Measurements from ENCODE around the gene SIPA1L2.

The SIPA1L2 gene

DNA sequence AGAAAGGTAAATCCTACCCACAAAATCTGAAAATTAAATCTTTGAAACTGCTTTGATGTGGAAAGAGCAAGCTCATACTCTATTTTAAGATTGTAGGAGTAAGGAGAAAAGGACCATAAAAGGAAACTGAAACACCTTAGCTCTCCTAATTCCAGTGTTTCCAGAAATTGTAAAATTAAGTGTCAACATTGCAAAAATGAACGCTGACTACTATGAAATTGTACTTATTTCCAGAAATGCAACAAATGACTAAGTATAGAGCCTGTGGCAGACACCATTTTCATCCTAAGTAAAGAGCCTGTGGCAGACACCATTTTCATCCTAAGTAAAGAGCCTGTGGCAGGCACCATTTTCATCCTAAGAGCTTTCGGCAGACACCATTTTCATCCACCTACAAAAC is 6.9 kb upstream of the SIPA1L2 start:
- TF ChIP-seq, protein P1, sequence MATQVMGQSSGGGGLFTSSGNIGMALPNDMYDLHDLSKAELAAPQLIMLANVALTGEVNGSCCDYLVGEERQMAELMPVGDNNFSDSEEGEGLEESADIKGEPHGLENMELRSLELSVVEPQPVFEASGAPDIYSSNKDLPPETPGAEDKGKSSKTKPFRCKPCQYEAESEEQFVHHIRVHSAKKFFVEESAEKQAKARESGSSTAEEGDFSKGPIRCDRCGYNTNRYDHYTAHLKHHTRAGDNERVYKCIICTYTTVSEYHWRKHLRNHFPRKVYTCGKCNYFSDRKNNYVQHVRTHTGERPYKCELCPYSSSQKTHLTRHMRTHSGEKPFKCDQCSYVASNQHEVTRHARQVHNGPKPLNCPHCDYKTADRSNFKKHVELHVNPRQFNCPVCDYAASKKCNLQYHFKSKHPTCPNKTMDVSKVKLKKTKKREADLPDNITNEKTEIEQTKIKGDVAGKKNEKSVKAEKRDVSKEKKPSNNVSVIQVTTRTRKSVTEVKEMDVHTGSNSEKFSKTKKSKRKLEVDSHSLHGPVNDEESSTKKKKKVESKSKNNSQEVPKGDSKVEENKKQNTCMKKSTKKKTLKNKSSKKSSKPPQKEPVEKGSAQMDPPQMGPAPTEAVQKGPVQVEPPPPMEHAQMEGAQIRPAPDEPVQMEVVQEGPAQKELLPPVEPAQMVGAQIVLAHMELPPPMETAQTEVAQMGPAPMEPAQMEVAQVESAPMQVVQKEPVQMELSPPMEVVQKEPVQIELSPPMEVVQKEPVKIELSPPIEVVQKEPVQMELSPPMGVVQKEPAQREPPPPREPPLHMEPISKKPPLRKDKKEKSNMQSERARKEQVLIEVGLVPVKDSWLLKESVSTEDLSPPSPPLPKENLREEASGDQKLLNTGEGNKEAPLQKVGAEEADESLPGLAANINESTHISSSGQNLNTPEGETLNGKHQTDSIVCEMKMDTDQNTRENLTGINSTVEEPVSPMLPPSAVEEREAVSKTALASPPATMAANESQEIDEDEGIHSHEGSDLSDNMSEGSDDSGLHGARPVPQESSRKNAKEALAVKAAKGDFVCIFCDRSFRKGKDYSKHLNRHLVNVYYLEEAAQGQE (IDR thresholded peaks at IDR 0.05; ENCODE audit: insufficient read depth in 1 of 2, low read depth in 2 of 2, low read length in 2 of 2) = no peak
- TF ChIP-seq TAF1 (IDR thresholded peaks at IDR 0.05; ENCODE audit: borderline replicate concordance, insufficient read depth, low read length) (no peak), POLR2AphosphoS5 (IDR thresholded peaks at IDR 0.05; ENCODE audit: low read depth, low read length) (no peak), FOXP2 (optimal IDR thresholded peaks at IDR 0.05; ENCODE audit: borderline replicate concordance, extremely low read depth, extremely low read length, insufficient read depth) (no peak), SIN3A (IDR thresholded peaks at IDR 0.05; ENCODE audit: borderline replicate concordance, insufficient read depth, low read length) (no peak)

DNA sequence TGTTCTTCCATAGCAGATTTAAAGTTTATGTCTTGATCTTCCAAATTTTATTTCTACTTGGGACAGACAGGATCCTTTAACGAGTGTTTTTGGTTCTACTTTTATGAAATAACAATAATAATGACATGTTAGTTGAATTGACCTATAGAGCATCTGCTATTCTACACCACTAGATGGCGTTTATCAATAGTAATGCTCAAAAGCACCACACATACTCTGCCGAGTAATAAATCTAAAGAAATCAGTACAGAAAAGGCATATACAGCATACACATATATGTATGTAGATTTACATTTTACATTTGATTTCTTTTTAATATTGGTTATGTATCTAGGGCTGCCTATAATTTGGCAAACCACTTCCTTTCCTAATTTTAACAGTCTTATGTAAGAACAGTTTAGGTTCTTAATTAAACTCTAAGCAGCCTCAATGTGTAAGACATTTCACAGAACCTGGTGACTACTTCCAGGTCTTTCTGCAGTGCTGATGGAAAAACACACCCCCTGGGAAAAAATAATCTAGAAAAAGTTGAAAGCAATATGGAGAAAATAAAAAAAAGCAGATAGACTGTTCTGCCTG is 5.9 kb upstream of the SIPA1L2 start:
- no peak for TF ChIP-seq FOXP2 (optimal IDR thresholded peaks at IDR 0.05; ENCODE audit: borderline replicate concordance, extremely low read depth, extremely low read length, insufficient read depth)
- no peak for TF ChIP-seq SIN3A (IDR thresholded peaks at IDR 0.05; ENCODE audit: borderline replicate concordance, insufficient read depth, low read length)
- no peak for TF ChIP-seq TAF1 (IDR thresholded peaks at IDR 0.05; ENCODE audit: borderline replicate concordance, insufficient read depth, low read length)
- TF ChIP-seq, protein P1 (IDR thresholded peaks at IDR 0.05; ENCODE audit: insufficient read depth in 1 of 2, low read depth in 2 of 2, low read length in 2 of 2) = no peak
- no peak for TF ChIP-seq POLR2AphosphoS5 (IDR thresholded peaks at IDR 0.05; ENCODE audit: low read depth, low read length)

DNA sequence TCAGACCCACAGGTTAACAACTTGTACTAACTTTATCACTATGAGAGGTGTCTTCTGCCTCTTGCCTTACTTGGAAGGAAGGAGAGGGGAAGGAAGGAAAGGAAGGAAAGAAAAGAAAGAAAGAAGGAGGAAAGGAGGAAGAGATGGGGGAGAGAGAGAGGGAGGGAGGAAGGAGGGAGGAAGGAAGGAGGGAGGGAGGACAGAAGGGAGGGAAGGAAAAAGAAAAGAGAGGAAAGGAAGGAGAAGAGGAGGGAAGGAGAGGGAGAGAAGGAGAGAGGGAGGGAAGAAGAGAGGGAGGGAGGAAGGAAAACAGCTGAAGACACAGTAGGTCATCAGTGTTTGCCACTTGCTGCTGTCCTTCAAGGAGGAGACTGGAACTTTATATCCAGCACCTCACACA is 5.3 kb upstream of the SIPA1L2 start:
- TF ChIP-seq, protein P1 (IDR thresholded peaks at IDR 0.05; ENCODE audit: insufficient read depth in 1 of 2, low read depth in 2 of 2, low read length in 2 of 2) = no peak
- TF ChIP-seq FOXP2 (optimal IDR thresholded peaks at IDR 0.05; ENCODE audit: borderline replicate concordance, extremely low read depth, extremely low read length, insufficient read depth) (no peak), SIN3A (IDR thresholded peaks at IDR 0.05; ENCODE audit: borderline replicate concordance, insufficient read depth, low read length) (no peak), TAF1 (IDR thresholded peaks at IDR 0.05; ENCODE audit: borderline replicate concordance, insufficient read depth, low read length) (no peak), POLR2AphosphoS5 (IDR thresholded peaks at IDR 0.05; ENCODE audit: low read depth, low read length) (no peak)

DNA sequence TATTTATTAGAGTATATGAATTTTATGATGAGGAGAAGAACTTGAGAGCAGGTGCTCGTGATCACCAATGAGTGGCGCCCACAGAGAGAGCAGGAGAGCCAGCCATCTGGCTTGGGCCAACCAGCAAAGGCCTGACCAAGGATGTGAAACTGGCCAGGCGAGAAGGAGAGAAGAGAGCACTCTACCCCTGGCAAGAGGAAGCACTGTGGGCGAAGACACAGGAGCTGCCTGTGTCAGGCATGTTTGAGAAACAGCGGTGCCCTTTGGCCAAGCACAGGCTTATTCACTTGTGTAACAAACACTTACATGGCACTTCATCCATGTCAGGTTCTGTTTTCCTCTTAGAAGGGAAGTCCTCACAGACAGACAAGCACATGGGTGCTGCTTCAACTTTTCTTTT is 4.2 kb upstream of the SIPA1L2 start:
- TF ChIP-seq POLR2AphosphoS5 (IDR thresholded peaks at IDR 0.05; ENCODE audit: low read depth, low read length) (no peak), TAF1 (IDR thresholded peaks at IDR 0.05; ENCODE audit: borderline replicate concordance, insufficient read depth, low read length) (no peak), SIN3A (IDR thresholded peaks at IDR 0.05; ENCODE audit: borderline replicate concordance, insufficient read depth, low read length) (no peak), FOXP2 (optimal IDR thresholded peaks at IDR 0.05; ENCODE audit: borderline replicate concordance, extremely low read depth, extremely low read length, insufficient read depth) (no peak)
- TF ChIP-seq, protein P1 (IDR thresholded peaks at IDR 0.05; ENCODE audit: insufficient read depth in 1 of 2, low read depth in 2 of 2, low read length in 2 of 2) = no peak

DNA sequence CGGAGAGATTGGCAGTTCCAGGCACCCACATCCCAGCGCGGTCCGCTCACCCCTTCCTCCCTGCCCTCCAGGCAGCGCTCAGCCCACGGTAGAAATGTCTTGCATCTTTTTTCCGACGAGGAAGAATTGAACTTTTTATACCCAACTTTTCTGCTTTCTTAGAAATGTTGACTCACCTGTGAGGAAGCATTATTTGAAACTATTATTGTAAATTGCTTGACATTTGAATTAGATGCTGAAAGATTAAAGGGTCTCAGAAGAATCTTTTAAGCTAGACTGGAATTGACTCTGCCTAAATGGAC is 912 bp upstream of the SIPA1L2 start:
- TF ChIP-seq POLR2AphosphoS5 (IDR thresholded peaks at IDR 0.05; ENCODE audit: low read depth, low read length) (no peak), FOXP2 (optimal IDR thresholded peaks at IDR 0.05; ENCODE audit: borderline replicate concordance, extremely low read depth, extremely low read length, insufficient read depth) (no peak), SIN3A (IDR thresholded peaks at IDR 0.05; ENCODE audit: borderline replicate concordance, insufficient read depth, low read length) (no peak), TAF1 (IDR thresholded peaks at IDR 0.05; ENCODE audit: borderline replicate concordance, insufficient read depth, low read length) (no peak)
- TF ChIP-seq, protein P1 (IDR thresholded peaks at IDR 0.05; ENCODE audit: insufficient read depth in 1 of 2, low read depth in 2 of 2, low read length in 2 of 2) = no peak

Data from PFSK-1 (cell line).